Stimulated activated CD8-positive, alpha-beta memory T cell treated with anti-CD3 and anti-CD28 coated beads, Interleukin-2, amount 100 ng/mL, for 48 hours (primary cell): ENCODE results near the gene SUOX.
"Not testable (repeated sequence)": the region's sequence is repeated elsewhere in the genome, so short reads cannot be mapped to it uniquely, and the experiment has no call there.

Experiments used
- DNase-seq, 2 donors: peaks; one replicate each; pipeline ENCODE4 v3.0.0-alpha.2; 2020; ENCODE audit warnings: low read depth in 2 of 2

The SUOX gene

DNA sequence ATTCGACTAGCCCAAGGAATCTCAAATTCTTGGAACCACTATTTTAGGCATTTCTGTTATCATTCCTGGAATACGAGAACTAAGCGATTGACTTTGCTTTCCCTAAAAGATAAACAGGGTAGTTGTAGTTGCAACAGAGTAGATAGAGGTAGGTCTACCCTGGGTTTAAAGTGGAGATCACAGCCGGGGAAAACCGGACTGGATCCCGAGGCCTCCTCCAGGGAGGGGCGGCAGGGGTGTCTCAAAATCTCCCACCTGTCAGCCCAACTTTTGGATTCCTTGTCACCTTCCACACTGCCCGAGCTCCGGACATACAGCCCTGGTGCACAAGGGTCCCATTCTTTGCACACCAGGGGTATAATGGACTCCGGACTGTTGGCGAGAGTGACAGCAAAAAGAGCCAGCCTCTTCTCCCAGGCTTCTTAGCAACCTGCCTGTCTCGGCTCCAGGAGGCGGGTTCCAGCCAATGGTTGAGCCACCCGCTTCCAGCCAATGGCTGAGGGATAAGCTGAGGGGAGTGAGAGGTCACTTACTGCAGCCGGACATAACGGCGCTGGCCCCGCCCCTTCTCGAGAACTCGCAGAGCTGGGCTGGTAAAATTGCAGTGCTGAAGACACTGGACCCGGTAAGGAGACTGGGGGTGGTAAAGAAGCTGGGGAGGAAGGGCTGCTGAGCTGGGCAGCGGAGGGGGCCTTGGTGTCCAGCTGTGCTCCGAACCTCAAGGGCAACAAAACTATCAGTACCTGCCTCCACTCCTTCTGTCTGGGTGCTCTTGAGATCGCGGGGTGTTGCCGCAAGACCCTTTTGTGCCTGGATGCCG is at the start of gene SUOX:
SUOX (plus strand) TSS at position 562 of the 820 bp plus-strand sequence. CDS start 4,946 bp downstream, outside the sequence.
- DNase-seq: peak in 1 of 2 donors; percentile 14

DNA sequence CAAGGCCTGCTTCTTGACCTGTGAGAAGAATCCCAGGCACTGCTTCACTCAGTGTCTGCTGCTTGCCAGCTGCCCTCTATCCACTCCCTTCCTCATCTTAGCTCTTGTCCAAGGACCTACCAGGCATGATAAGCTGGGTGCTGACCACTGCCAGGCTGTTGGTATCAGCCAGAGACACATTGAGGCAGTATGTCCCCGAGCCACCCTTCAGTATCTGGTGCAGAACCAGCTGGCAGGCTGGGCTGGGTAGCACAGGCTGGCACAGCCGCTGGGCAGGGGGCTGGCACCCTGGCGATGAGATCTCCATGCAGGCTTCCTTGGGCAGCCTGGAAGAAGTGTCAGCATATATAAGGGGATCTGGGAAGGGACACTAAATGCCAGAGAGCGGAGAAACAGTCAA is 41.7 kb upstream of the SUOX start:
- DNase-seq: no peak

- DNase-seq: peak in 1 of 2 donors; percentile 42
Measured at GRCh38 chr12:55955800-55956508, 41.1 kb upstream of the SUOX start.

- no peak for DNase-seq
Measured at GRCh38 chr12:55957106-55957859, 39.8 kb upstream of the SUOX start.

DNA sequence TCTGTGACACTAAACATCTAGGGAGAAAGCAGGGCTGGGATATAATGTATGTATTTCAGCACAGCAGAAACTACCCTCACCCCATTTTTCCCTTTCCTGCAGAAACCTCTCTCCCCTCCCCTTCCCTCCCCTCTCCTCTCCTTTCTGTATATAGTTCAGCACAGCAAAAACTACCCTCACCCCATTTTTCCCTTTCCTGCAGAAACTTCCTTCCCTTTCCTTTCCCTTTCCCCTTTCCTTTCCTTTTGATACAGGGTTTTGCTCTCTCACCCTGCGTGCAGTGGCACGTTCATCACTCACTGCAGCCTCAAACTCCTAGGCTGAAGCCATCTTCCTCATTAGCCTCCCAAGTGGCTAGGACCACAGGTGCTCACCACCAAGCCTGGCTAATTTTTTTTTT is 33.3 kb upstream of the SUOX start:
- no peak for DNase-seq

- no peak for DNase-seq
Measured at GRCh38 chr12:55965240-55965639, 31.8 kb upstream of the SUOX start.

DNA sequence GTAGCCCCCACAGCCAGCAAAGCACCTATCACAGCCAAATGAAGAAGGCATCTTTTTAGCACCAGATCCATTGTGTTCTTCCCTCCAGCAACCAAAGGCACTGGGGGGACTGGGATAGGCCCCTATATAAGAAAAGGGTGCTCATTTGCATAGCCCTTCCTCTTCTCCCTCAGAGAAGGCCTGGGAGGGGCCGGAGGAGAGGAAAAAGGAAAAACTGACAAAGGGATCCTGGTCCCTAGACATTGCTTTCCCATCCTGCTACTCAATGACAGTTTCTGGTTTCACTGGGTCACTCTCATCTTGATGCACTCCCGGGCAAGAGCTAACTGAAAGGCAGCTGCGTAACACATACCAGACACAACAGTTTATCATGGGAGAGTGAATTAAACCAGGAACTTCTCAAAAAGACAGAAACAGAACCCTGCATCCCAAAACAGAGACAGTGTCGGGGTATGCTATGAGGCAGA is 31.1 kb upstream of the SUOX start, which contains the start of gene PMEL:
PMEL (minus strand) TSS at position 102 of the 467 bp plus-strand sequence; CDS start at position 71, 31 bp downstream.
- DNase-seq: no peak

GRCh38 chr12:55966408-55967281 is 30.4 kb upstream of the SUOX start, which contains the start of gene CDK2:
Gene CDK2 (plus strand): TSS chr12:55966830. CDS start chr12:55967009, 179 bp downstream.
- peak; percentile 89 to 94 for DNase-seq

DNA sequence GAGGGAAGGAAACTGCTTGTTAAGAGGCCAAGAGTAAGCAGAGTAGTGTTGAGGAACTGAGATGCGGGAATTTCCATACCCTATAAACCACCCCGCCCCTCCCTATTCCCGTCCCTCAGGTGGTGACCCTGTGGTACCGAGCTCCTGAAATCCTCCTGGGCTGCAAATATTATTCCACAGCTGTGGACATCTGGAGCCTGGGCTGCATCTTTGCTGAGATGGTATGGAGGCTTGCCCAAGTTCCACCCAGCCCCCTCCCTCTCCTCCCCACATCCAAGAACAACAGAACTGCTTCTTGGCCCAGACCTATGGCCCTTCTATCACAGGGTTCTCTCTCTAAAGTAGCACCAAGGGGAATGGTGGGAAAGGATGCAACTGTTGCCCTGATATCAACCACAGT is 27.7 kb upstream of the SUOX start:
- DNase-seq: no peak

- DNase-seq: no peak
Measured at GRCh38 chr12:55970775-55971174, 26.3 kb upstream of the SUOX start.

DNA sequence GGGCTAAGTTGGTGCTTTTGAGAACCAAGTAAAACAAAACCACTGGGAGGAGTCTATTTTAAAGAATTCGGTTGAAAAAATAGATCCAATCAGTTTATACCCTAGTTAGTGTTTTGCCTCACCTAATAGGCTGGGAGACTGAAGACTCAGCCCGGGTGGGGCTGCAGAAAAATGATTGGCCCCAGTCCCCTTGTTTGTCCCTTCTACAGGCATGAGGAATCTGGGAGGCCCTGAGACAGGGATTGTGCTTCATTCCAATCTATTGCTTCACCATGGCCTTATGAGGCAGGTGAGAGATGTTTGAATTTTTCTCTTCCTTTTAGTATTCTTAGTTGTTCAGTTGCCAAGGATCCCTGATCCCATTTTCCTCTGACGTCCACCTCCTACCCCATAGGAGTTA is 25.0 kb upstream of the SUOX start:
- no peak for DNase-seq

- no peak for DNase-seq
Measured at GRCh38 chr12:55972456-55972855, 24.6 kb upstream of the SUOX start.

GRCh38 chr12:55972911-55973598 is 24.0 kb upstream of the SUOX start:
- no peak for DNase-seq

- peak; percentile 90 to 96 for DNase-seq
Measured at GRCh38 chr12:55973599-55974307, 23.3 kb upstream of the SUOX start, which contains the start of gene RAB5B. Gene RAB5B (plus strand): TSS chr12:55974078. CDS start chr12:55986961, 12,883 bp downstream.

GRCh38 chr12:55974308-55974730 is 22.8 kb upstream of the SUOX start:
- DNase-seq: peak in 1 of 2 donors; percentile 11

DNA sequence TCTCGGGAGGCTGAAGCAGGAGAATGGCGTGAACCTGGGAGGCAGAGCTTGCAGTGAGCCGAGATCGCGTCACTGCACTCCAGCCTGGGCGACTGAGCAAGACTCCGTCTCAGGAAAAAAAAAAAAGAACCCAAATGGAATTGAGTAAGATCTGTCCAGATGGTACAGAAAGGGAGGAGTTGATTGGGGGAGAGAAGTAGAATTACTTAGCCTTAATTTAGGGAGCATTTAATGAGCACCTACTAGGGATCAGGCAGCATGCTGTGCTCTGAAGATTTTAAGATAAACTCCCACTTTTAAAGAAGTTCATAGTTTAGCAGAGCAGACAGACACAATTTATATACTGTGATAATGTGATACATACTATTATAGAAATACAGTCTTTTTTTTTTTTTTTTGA is 18.7 kb upstream of the SUOX start:
- DNase-seq: no peak

DNA sequence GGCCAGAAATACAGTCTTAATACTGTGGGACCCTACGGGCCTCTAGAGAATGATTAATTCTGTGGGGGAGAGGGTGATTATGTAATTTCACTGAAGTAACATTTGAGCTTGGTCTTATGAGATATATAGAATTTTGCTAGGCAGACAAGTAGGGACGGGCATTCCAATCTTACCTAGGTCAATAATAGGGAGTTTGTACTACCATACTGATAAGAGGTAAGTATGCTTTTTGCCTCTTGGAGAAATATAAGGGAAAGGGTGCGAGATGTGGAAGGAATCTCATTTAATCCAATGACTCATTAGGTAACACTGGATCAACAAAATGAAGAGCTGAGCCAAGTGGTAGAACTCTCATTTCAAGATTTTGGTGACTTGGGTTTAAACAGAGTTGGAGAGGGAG is 18.0 kb upstream of the SUOX start:
- DNase-seq: no peak

- not testable (repeated sequence) for DNase-seq
Measured at GRCh38 chr12:55981882-55982281, 15.2 kb upstream of the SUOX start.

DNA sequence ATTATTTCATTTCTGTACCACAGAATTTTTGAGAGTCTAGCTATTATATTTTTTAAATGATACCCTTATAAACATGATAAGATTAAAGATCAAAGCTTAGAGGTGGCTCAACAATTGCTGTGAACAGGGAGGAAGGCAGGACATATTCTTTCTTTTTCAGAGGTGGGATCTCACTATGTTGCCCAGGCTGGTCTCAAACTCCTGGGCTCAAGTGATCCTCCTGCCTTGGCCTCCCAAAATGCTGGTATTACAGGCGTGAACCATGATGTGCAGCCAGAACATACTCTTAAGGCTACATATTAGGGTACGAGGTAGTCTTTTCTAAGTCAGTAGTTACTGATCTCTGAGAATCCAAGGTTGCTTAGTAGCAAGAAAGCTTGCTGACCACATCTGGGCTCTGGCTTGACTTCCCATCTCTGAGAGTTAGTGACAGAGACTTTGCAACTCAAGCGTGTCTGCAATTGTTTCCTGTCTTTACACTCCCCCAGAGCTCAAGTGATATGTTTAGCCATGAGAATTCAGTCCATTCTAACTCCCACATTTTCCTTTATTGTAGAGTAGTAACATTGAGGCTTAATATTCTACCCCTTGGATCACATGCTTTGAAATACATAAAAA is 14.6 kb upstream of the SUOX start:
- DNase-seq: no peak
